LoVo (cell line): Measurements from ENCODE around the gene RBBP8NL.
A peak's percentile ranks its signal among the peaks of the same experiment; 100 is the strongest.

Experiments used
- DNase-seq: peaks from one replicate; pipeline ENCODE4 v3.0.0-alpha.2; 2016; ENCODE audit warnings: low spot score

The RBBP8NL gene

DNA sequence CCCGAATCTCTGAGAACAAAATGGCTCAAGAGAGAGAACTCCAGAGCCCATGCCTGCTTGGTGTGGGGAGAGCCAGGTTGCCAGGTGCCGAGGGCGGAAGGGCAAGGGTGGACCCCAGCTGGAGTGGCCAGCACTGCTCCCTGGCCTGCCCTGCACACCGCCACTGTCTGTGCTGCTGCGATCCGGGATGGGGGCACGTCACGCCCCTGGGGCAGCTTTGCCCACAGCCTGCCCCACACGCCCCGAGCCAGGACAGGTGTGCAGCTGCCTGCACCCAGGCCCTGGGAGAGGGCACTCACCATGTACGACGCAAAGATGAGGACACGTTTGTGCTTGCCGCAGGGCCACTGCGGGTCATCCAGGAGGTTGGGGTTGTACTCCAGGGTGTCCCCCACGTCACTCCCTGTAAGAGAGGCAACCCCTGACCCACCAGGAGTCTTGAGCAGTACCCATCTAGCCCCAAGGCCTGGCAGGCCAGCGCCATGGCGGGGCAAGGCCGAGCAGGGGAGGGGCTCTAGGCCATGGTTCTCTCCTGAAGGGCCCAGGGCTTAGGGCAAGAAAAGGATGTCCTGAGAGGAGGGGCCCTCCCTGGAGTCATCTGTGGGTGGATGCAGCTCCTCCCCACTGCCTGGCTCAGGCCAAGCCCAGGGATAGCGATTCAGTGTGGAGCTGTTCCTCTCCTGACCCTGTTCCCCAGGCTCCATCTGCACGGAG, 34.6 kb downstream of the RBBP8NL start:
- no peak for DNase-seq

DNA sequence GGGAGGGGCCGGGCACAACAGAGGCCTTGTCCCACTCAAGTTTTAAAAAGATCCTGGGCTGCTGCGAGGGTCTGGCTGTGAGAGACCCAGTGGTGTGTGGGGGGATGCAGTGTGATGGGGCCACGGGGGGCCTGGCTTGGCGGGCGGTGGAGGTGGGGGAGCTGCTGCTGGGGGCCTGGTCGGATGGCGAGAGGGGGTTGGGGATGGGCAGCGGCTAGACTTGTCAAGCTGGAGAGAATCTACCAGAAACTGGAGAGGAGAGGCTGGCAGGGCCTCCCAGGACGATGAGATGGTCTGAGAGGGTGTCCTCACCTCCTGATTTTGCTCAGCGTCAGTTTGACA, 35.3 kb downstream of the RBBP8NL start:
- no peak for DNase-seq

DNA sequence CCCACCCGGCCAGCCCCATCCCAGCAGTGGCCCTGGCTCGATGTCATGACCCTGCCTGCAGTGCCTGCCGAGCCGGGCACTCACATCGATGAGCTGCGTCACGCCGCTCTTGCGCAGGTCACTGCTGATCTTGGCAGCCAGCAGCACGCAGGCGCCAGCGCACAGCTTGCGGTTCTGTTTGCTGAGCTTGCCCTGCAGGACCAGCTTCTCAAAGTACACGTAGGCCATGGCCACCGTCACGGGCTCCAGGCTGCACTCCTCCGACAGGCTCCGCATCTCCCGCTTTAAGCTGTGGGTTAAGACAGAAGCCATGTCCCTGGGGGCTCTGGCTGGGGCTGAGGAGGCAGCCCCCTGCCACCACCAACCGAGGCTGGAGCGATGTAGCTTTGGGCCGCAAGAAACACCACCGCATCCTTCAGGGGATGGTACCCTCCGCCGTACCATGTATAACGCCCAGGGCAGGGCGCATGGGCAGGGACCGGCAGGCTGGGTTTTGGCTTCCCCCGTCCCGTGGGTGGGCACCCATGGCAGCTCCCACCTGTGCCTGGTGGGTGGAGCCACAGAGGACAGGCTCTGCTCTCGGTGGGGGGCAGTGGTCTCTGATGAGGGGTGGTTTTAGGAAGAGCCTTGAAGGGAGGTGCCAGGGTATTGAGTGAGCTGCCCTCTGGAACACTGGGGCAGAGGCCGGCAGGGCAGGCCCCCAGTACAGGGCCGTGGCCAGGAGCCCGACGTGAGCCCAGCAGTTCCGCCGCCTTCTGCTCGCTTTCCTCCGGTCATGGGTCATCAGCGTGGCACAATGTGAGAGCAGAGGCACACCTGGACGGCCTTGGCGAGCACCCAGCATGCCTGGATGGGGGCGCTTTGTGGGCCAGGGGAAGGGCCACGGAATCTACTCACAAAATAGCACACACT, 35.9 kb downstream of the RBBP8NL start:
- no peak for DNase-seq

DNA sequence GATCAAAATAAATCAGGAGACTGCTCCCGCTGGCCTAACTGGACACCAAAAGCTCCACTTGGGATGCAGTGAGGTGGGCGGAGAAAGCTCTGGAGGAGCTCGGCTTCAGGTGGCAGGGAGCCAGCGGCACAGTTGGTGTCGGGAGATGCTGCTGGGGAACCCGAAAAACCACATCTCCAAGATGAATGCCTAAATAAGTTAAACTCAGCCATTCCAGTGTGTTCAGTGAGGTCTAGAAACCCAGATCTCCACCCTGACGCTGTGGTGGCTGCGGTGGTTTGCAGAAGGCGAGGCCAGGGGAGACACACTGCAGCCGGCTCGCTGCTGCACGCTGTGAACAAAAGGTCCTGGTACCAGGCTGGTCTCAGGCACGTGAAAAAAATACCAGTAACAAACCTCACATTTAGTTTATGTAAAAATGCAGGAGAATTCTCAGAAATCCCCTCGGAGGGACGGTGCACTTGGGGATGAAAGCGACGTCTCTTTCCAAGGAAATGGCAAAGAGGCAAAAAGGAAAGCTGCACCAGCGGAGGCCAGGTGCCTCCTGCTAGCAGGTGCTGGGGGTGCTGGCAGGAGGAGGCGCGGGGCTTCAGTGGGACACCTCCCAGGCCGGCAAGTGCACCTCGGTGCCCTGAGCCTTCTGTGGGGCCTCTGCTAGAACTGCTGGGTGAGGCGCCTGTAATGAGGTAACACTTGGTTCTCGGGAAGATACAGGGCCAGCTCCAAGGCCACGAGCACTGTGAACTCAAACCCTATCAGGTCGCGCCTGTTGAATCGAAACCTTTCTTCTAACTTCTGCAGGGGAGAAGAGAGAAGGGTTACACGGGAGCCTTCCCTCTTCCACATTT, 36.8 kb downstream of the RBBP8NL start:
- DNase-seq, result no peak

DNA sequence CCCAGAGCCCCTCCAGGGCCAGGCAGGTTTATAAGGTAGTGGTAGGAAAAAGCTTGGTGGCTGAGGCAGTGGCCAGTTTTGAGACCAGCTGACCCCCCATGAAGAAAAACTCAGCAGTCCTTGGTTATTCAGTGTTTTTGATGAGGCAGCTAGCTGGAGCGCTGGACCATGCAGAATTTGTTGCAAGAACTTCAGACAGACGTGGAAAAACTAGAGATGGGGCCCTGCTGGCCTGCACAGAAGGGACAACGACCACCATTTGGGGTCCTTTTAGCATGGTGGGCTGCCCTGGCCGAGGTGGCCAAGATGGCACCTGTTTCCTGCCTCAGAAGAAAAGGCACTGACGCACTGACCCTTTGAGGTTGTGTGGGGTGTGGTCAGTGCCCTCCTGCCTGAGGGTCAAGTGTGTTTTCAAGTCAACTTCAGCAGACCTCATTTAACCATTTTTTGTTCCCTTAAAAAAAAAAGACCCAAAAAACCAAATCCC, 37.7 kb downstream of the RBBP8NL start:
- no peak for DNase-seq

DNA sequence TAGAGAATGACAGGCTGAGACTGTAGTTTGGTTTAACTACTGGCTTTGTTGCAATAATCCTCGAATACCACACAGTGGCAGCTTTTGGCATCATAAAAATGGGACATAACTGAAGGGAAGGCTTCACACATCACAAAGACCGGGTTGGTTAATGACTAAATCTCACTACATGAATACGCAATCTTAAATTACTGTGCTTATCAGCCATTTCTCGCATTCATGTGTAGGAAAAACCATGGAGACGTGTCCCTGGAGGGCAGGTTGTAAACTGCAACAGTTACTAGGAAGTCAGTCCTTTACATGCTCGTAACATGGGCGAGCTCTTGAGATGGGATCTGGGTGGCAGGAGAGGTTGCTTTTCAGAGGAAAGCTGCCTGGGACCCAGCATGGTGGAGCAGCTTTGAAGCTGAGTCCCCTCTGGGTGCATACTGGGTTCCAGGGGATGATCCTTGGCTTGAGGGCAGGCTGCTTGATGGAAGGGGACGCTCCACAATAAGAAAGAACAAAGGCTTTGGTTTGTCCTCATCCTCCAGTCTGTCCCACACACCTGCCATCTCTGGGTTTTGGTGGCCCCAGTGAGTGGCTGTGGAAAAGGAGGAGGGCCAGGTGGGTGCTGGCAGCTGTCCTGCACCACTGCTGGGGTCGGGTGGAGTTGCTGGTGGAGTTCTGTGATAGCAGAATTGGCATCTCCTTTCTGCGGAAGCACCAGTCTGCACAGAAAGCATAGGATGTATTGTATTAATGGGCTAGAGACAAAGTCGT, 38.3 kb downstream of the RBBP8NL start:
- no peak for DNase-seq

DNA sequence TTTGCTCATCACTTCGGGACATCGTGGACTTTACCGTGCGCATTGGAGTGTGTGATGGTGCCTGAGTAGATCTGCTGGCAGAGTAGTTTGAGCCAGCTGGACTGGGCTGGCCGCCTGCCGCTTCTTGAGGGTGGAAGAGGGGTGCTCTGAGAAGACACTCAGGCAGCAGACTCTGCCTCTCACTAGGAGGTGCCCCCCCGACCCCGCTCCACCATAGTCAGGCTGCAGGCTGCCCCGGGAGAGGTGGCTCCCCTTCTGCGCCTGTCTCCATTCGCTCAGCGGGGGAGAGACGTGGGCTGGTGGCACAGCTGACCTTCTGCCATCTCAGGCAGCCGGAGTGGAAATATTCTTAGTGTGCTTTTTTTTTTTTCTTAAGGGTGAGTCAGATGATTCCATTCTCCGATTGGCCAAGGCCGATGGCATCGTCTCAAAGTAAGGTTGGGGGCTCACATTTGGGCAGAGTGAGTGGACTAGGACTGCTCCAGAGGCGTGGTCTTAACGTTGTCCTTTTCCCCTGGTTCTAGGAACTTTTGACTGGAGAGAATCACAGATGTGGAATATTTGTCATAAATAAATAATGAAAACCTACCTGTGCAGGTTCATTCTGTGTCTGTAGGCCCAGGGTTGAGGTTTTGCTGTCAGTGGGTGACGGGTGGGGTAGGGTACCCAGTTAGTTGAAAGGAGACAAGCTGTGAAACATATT, 39.3 kb downstream of the RBBP8NL start:
- DNase-seq, result no peak

DNA sequence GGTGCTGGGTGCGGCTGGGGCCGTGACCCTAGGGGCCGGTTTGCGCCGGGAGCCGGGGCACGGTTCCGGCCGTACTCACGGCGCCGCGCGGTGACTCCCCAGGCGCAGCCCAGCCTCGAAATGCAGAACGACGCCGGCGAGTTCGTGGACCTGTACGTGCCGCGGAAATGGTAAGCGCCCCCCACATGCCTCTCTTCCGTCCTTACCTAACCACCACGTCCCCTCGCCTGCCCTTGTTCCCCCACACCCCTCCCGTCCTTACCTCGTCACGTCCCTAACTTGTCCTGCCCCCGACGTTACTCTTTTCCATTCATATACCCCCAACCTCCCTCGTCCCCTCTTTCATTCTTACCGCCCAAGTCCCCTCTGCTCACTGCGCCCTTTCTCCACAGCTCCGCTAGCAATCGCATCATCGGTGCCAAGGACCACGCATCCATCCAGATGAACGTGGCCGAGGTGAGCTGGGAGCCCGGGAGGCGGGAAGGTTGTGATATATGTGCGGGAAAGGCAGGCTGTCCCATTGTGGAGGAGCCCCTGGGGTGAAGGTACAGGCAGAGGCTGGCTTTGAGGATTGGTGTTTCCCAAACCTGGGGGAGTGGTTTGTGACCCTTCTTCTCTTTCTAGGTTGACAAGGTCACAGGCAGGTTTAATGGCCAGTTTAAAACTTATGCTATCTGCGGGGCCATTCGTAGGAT, 40.0 kb downstream of the RBBP8NL start:
- DNase-seq, result no peak

DNA sequence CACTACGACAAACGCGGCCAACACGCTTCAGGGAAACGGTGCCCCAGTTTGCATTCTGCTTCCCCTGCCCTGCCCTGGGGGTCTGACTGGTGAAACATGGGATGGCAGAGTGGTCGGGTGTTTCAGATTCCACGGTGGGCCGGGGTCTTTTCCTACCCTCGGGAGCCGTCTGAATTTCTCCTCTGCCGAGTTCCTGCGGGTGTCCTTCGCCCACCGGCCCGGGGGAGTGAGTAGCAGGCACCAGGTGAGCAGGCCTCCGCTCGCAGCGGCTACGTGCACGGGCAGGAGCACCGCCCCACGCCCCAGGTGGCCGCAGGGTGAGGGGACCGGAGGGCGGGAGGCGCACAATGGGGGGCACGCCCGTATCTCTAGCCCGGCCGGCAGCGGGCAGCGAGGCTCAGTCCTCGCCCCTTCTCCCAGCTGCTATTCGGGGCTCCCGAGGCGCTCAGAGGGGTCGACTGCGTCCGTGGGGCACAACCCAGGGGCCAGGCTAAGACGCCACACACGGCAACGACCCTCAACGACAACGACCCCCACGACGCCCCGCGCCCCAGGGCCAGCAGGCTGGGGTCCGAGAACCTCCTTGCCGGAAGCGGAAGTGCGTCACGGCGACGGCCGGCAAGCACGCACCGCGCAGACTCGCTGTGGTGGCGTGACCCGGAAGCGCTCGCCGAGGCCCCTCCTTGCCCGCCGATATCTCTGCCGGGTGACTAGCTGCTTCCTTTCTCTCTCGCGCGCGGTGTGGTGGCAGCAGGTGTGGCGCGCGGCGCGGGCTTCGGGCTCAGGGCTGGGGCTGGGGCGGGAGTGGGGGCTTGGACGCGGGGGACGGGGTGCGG, 40.7 kb downstream of the RBBP8NL start, which contains the start of gene RPS21:
Gene RPS21 (plus strand): TSS at position 721 of the 836 bp plus-strand sequence. CDS start 236 bp downstream, outside the sequence.
- peak; percentile 92 for DNase-seq

DNA sequence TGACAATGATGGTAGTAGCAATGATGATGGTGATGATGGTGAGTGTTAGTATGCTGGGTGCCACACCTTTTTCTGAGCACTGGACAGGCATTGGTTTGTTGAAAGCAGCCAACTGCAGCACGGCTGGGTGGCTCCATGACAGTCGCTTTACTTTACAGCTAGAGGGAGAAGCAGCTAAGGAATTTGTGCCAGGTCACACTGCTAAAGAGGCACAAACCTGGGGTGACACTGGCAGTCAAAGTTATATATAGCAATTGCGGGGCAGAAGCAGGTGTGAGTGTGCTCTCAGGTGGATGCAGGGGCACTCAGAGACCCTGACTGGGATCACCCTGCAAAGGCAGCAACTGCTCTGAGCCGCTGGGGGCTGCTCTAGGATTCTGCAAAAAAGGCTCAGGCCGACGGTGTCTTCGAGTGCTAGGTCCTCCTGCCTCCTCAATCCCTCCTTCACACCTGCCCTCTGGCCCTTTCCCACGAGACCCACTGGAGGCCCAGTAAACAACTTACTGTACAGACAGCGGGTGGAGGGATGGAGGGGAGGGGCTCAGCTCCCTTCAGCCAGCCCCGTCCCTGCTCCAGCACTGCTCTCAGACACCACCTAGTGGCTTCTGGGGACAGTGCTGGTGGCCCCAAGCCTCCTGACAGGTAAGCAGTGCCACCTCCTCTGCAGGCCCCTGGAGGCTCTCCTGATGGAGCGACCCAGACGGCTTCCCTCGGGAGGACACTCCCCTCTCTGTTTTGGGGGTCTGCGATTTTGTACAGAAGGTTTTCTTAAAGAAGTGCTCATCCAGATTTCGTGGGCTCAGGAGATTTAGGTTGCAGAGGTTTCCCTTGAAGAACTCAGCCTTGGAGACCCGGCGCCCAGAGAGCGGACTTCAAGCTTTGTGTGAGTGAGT, 44.8 kb downstream of the RBBP8NL start:
- peak; percentile 63 for DNase-seq

DNA sequence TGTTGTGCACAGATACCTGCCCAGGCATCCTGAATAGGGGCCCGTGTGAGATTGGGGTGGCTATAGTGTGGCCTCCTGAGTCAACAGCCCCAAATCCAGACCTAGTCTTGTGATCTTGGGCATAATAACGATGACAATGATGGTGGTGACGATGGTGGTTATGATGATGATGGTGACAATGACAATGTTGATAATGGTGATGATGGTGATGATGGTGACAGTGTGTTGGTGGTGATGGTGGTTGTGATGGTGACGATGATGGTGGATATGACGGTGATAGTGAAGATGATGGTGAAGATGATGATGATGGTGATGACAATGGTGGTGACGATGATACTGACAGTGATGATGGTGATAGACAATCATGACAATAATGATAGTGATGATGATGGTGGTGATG, 45.5 kb downstream of the RBBP8NL start:
- no peak for DNase-seq

DNA sequence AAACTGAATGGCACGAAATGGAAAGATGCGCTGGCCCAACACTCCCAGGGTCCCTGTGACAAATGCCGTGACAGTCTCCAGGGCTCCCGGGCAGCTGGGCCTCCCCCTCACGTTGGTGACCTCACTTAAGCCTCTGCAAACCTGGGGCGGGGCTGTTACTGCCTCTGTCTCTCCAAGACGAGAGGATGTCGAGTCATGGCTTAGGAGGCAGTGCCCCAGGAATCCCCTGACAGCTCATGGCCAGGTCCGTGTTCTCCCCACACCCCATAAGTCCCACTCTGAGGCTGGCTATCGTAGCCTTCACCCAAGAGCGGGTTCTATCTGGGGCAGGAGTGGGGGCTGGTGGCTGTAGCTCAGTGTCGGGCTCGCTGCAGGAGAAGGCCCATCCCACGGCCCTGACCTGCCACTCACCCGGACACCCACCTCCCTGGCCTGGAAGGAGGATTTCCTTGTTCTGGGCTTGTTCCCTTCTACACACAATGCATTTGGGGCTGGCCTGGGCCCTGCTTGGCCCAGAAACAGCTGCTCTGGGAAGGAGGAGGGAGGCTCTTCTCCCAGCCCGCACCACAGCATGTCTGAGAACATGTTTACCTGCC, 46.0 kb downstream of the RBBP8NL start:
- no peak for DNase-seq

DNA sequence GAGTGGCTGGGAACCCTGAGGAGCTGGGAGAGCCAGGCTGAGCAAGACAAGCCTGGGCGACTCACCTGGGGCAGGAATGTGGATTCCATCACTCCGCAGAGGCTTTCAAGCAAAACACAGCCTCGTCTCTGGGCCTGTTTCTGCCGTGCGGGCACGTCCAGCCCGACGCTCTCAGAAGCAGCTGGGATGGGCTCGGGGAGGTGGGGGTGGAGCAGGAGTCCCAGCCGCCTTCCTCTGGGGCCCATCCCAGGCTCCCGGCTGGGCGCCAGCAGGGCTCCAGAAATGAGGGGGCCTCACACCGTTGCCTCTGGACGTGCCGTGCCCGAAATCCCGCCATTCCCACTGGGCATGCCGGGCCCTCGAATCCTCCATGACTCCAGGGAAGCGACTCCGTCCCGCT, 49.1 kb downstream of the RBBP8NL start:
- no peak for DNase-seq

DNA sequence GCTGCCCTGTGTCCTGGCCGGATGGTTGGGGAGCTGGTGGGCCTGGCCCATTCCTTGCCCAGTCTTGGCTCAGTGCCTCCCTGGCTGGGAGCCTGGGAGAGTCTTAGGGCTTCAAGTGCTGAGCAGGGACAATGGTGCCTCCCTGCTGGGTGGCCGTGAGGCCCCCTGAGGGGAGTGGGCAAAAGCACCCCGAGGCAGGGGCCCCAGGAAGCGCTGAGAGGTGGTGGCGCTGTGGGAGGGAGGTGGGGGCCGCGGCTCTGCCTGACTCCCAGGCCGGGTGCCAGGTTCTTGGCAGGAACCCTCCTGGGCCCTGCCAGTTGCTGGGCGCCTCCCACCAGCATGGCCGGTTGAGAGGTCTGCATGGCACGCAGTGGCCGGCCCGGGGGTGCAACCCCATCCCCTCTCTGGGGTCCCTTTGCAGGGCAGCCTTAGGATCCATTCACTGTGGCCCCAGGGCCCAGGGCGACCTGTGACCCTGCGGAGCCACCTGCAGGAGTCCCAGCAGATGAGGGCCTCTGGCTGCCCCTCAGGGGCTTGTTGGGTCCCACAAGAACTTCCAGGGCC, 49.6 kb downstream of the RBBP8NL start:
- DNase-seq, result no peak

DNA sequence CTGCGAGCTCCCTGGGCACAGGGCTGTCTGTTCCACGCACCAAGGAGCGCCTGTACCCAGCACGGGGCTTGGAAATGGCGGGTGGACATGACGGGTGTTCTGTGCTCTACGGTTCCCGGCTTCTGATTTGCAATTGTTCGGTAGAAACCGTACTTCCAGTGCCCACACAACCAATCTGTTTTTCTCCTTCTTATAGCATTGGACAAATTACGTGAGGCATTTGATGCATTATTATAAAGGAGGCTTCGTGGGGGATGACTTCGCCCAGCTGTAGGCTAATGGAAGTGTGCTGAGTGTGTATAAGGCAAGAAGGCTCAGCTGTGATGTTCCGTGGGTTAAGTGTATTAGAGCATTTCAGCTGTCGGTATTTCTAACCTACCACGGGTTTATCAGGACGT, 50.3 kb downstream of the RBBP8NL start:
- DNase-seq, result no peak

DNA sequence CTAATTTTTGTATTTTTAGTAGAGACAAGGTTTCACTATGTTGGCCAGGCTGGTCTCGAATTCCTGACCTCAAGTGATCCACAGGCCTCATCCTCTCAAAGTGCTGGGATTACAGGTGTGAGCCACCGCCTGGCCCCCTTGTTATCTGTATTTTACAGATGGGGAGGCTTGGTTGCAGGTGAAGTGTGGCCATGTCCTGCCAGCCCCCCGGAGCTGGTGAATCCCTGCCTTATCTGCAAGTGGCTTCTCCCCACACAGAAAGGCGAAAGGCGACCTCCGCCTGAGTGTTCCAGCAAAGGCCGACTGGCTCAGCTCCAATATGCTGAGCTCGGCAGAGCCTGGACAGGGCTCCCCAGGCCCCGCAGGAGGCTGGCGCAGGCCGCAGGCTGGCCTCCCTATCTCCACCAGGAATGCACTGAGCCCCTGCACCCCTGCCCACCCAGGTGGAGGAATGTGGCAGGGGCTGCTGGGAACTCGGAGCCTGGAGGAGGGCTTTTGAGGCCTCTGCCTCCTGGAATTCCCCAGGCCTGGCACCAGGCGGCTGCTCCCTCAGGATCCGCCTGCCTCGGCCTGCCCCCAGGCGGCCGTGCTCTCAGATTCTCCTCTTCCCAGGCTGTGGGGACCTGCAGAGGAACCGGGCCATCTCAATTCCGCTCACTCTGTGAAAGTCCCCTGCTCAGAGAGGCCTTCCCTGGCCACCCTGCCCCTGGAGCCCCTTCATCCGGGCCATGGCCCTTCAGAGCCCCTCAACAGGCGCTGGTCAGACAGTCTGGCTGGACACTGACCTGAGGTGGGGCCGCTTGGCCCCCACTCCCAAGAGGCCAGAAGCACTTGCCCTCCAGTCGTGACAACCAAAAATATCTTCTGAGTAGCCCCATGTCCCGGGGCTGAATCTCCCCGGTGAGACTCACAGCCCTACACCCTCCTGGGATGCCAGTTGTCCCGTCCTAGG, 51.0 kb downstream of the RBBP8NL start:
- no peak for DNase-seq
